Upper lobe of right lung (tissue), 1 donor: ENCODE results near the gene ADD1. TPM values are rescaled to one million over a fixed set of nuclear protein-coding genes. Genes with fewer than 3 reads are reported as not detected.
"Not testable (repeated sequence)": the region's sequence is repeated elsewhere in the genome, so short reads cannot be mapped to it uniquely, and the experiment has no call there.

Source experiments
- ATAC-seq: fragments of 200-7000 bp; cut with Tn5 transposase; one replicate; pipeline ENCODE4 v1.9.1; 2020; ENCODE audit warnings: mild to moderate bottlenecking, moderate library complexity
- DNase-seq: peaks from one replicate; pipeline ENCODE4 v3.0.0-alpha.2; 2020
- H3K27ac ChIP-seq: fragments of 200-600 bp; one replicate; pipeline ENCODE4 v1.8.0; 2022
- H3K27me3 ChIP-seq: fragments of 200-600 bp; one replicate; pipeline ENCODE4 v1.8.0; 2022; ENCODE audit warnings: mild to moderate bottlenecking
- H3K36me3 ChIP-seq: fragments of 200-600 bp; one replicate; pipeline ENCODE4 v1.8.0; 2022
- H3K4me1 ChIP-seq: fragments of 200-600 bp; one replicate; pipeline ENCODE4 v1.8.0; 2022
- H3K4me3 ChIP-seq: fragments of 200-600 bp; one replicate; pipeline ENCODE4 v1.8.0; 2022; ENCODE audit warnings: mild to moderate bottlenecking
- H3K9me3 ChIP-seq: fragments of 200-600 bp; one replicate; pipeline ENCODE4 v1.8.0; 2022
- intact Hi-C: fragments of 100-400 bp; cut with DNase I; formaldehyde crosslinking; loops from one replicate; pipeline ENCODE4 v1.11.0; 2022
- total RNA-seq: library from RNA; stranded (reverse); fragmentation: NEBNext Ultra II Directional; extraction: Animal tissue kit (Norgen Biotek cat#: 25700); gene quantifications from one replicate; pipeline ENCODE4 v1.2.1, GENCODE V29; 2021
- TF ChIP-seq, protein P1 (sequence below): fragments of 200-600 bp; IDR thresholded peaks from one replicate; pipeline ENCODE4 v1.8.0; 2022; ENCODE audit warnings: antibody characterized with exemption
- donor health status: DM: no; HTN: yes; CAD: no; lungs with severe emphysema.

The ADD1 gene
- total RNA-seq, 1 donor from 2014 or later: 286 TPM

DNA sequence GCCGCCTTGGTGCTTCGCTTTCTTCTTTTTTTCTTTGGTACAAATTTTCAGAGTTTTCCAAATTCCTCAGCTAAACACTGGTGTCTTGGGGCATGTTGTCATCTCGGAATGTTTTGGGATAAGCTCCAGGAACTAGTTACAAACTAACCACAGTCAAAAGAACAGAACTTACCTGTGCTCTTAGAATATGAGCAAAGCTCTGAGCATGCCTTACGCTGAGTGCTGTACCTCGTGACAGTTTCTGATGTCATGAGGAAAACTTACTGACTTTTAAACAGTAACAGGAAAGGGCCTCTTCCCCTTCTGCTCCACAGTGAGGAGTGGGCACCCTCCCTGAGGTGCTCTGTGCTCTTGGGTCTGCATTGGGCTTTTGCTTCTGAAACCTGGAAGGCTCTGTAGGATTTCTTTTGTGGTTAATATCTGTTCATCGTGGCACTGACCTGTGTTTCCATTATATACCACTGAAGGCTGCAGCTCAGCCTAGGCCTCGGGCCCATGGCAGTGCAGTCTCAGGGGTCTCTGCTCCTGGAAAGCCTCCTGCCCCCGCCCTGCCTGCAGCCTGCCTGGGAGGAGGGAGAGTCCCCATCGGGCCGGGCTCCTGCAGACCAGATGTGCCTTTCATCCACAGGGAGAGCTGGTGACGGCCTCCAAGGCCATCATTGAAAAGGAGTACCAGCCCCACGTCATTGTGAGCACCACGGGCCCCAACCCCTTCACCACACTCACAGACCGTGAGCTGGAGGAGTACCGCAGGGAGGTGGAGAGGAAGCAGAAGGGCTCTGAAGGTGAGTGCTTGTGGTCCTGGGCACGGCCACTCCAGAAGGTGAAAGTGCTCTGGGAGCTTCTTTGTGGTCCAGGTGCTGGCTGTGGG lies 70.8 kb downstream of the ADD1 start:
- Histone ChIP-seq H3K27me3 (no peaks in the 10 kb centered on the region), H3K4me3 (no peak overlapping the region), H3K36me3 (peaks cover 78% of the 10 kb centered on the region), H3K9me3 (no peaks in the 10 kb centered on the region), H3K27ac (peak overlapping the region; percentile 25), H3K4me1 (no peaks in the 10 kb centered on the region)
- peak; percentile 71 for ATAC-seq
- intact Hi-C loops: no loop called here
- TF ChIP-seq, protein P1, sequence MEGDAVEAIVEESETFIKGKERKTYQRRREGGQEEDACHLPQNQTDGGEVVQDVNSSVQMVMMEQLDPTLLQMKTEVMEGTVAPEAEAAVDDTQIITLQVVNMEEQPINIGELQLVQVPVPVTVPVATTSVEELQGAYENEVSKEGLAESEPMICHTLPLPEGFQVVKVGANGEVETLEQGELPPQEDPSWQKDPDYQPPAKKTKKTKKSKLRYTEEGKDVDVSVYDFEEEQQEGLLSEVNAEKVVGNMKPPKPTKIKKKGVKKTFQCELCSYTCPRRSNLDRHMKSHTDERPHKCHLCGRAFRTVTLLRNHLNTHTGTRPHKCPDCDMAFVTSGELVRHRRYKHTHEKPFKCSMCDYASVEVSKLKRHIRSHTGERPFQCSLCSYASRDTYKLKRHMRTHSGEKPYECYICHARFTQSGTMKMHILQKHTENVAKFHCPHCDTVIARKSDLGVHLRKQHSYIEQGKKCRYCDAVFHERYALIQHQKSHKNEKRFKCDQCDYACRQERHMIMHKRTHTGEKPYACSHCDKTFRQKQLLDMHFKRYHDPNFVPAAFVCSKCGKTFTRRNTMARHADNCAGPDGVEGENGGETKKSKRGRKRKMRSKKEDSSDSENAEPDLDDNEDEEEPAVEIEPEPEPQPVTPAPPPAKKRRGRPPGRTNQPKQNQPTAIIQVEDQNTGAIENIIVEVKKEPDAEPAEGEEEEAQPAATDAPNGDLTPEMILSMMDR: no peak
- DNase-seq: peak; percentile 67

DNA sequence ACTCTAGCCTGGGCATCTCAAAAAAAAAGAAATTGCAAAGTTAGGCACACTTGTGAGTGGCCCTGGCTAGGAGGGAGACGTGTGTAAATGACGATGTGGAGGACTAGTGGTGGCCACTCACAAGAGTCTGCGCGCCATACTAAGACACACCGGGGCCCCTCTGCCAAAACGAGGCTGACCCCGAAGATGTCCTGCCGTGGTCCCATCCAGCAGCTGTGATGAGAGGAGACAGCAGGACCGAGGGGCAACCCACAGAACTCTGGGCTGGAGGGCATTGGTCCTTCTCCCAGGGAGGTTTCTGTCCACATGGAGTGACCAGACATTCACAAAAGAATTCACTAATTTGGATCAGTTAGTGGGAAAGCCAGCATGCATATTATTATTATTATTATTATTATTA lies 72.1 kb downstream of the ADD1 start:
- TF ChIP-seq, protein P1: no peak

DNA sequence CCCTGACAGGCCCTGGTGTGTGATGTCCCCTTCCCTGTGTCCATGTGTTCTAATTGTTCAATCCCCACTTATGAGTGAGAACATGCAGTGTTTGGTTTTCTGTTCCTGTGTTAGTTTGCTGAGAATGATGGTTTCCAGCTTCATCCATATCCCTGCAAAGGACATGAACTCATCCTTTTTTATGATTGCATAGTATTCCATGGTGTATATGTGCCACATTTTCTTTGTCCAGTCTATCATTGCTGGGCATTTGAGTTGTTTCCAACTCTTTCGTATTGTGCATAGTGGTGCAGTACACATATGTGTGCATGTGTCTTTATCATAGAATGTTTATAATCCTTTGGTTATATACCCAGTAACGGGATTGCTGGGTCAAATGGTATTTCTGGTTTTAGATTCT lies 73.1 kb downstream of the ADD1 start:
- H3K4me1 ChIP-seq, H3K27ac ChIP-seq, intact Hi-C loops, DNase-seq, H3K27me3 ChIP-seq, ATAC-seq, H3K9me3 ChIP-seq, H3K4me3 ChIP-seq: not testable (repeated sequence)
- H3K36me3 ChIP-seq: peaks cover 56% of the 10 kb centered on the region

More for the DNA sequence above, 72.1 kb downstream of the ADD1 start:
- DNase-seq (peak; percentile 61), ATAC-seq (no peak)
- Histone ChIP-seq H3K4me1 (no peaks in the 10 kb centered on the region), H3K36me3 (peaks cover 65% of the 10 kb centered on the region), H3K27ac (no peak overlapping the region), H3K4me3 (no peak overlapping the region), H3K9me3 (no peaks in the 10 kb centered on the region), H3K27me3 (no peaks in the 10 kb centered on the region)
- intact Hi-C loops: no loop called here

DNA sequence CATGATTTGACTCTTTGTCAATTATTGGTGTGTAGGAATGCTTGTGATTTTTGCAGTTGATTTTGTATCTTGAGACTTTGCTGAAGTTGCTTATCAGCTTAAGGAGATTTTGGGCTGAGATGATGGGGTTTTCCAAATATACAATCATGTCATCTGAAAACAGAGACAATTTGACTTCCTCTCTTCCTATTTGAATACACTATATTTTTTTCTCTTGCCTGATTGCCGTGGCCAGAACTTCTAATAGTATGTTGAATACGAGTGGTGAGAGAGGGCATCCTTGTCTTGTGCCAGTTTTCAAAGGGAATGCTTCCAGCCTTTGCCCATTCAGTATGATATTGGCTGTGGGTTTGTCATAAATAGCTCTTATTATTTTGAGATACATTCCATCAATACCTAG lies 74.7 kb downstream of the ADD1 start:
- H3K9me3 ChIP-seq, H3K27ac ChIP-seq, intact Hi-C loops, ATAC-seq, H3K4me3 ChIP-seq, DNase-seq, H3K27me3 ChIP-seq: not testable (repeated sequence)
- H3K4me1 ChIP-seq: peaks cover 18% of the 10 kb centered on the region
- H3K36me3 ChIP-seq: peaks cover 55% of the 10 kb centered on the region

DNA sequence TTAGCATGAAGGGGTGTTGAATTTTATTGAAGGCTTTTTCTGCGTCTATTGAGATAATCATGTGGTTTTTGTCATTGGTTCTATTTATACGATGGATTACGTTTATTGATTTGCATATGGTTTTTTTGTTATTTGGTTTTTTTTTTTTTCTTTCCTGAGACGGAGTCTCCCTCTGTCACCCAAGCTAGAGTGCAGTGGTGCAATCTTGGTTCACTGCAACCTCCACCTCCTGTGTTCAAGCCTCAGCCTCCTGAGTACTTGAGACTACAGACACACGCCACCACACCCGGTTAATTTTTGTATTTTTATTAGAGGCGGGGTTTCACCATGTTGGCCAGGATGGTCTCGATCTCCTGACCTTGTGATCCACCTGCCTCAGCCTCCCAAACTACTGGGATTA lies 75.1 kb downstream of the ADD1 start:
- ATAC-seq, intact Hi-C loops, H3K4me3 ChIP-seq, DNase-seq, H3K27ac ChIP-seq, H3K27me3 ChIP-seq, H3K9me3 ChIP-seq: not testable (repeated sequence)
- Histone ChIP-seq H3K4me1 (peaks cover 18% of the 10 kb centered on the region), H3K36me3 (peaks cover 55% of the 10 kb centered on the region)

DNA sequence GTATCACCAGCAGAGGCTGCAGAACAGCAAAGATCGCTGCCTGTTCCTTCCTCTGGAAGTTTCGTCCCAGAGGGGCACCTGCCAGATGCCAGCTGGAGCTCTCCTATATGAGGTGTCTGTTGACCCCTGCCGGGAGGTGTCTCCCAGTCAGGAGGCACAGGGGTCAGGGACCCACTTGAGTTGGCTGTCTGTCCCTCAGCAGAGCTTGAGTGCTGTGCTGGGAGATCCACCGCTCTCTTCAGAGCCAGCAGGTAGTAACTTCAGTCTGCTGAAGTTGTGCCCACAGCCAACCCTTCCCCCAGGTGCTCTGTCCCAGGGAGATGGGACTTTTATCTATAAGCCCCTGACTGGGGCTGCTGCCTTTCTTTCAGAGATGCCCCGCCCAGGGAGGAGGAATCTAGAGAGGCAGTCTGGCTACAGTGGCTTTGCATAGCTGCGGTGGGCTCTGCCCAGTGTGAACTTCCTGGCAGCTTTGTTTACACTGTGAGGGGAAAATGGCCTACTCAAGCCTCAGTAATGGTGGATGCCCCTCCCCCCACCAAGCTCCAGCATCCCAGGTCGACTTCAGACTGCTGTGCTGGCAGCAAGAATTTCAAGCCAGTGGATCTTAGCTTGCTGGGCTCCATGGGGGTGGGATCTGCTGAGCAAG lies 78.9 kb downstream of the ADD1 start:
- not testable (repeated sequence) for H3K9me3 ChIP-seq, ATAC-seq, H3K4me3 ChIP-seq, H3K27me3 ChIP-seq
- Histone ChIP-seq H3K4me1 (peaks cover 18% of the 10 kb centered on the region), H3K27ac (peak overlapping the region; percentile 17), H3K36me3 (peaks cover 56% of the 10 kb centered on the region)
- peak; percentile 59 for DNase-seq
- intact Hi-C loops: loop anchor here (10.0 kb wide), 1 partner anchor 158 kb away; no protein-coding TSS in a partner anchor

DNA sequence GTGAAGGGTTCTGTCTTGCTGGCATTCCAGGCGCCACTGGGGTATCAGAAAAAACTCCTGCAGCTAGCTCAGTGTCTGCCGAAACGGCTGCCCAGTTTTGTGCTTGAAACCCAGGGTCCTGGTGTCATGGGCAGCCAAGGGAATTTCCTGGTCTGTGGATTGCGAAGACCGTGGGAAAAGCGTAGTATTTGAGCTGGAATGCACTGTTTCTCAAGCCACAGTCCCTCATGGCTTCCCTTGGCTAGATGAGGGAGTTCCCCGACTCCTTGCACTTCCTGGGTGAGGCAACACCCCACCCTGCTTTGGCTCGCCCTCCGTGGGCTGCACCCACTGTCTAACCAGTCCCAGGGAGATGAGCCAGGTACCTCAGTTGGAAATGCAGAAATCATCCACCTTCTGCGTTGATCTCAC lies 79.5 kb downstream of the ADD1 start:
- peak; percentile 26 for ATAC-seq

More for the DNA sequence above, 79.5 kb downstream of the ADD1 start:
- H3K27ac ChIP-seq: no peak overlapping the region
- intact Hi-C loops: loop anchor here (10.0 kb wide), 1 partner anchor 158 kb away; no protein-coding TSS in a partner anchor
- no peak overlapping the region for H3K4me3 ChIP-seq
- TF ChIP-seq, protein P1: no peak
- DNase-seq: peak; percentile 66
- no peaks in the 10 kb centered on the region for H3K9me3 ChIP-seq
- peaks cover 62% of the 10 kb centered on the region for H3K36me3 ChIP-seq
- peaks cover 18% of the 10 kb centered on the region for H3K4me1 ChIP-seq
- no peaks in the 10 kb centered on the region for H3K27me3 ChIP-seq
